ENCODE data around the gene RARB.

RARB gene

GRCh38 chr3:25619382-25619781 lies 191.3 kb downstream of the RARB start:
- DNase-seq, result no peak

- no peak for DNase-seq
These were observed 192.4 kb downstream of the RARB start for GRCh38 chr3:25620493-25620892.

GRCh38 chr3:25621087-25621486 lies 193.0 kb downstream of the RARB start:
- no peak for DNase-seq

DNA sequence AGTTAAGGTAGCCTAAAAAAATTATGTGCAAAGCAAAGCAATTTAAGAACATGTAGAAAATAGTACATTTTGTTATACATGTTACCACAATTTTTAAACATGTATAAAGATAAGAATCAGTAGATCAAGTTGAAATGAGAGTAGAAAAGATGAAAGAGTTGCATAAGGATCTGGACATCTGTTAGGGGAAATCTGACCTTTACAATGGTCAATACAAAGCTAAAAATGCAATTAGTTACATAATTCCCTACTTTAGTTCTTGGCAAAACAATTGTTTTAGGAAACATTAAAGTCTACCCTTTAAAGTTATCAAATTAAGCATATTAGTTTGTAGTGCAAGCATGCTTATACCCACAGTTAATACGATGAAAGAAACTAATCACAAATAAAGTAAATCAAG lies 203.9 kb downstream of the RARB start:
- DNase-seq, result no peak

DNA sequence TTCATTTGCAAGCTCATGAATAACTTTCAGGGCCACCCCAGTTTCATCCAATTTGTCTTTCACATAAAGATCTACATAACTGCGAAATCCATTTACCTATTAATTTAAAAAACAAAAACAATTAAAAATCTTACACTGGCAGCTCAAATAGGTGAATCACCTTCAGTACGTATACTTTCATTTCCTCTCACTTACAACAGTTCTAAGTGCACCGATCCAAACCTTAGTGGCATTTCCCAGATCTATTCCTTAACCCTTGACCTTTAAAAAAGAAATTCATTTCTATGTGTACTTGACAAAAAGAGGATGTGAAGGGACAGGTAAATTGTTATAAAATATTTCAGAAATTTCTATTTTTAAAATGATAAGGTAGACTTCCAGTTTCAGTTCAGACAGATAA lies 205.9 kb downstream of the RARB start:
- DNase-seq, result no peak

- no peak for DNase-seq
These were observed 207.0 kb downstream of the RARB start for GRCh38 chr3:25635038-25635437.

Measured in central memory CD4-positive, alpha-beta T cell (primary cell).